ENCODE measurements around the gene TDRD9.

TDRD9 gene

DNA sequence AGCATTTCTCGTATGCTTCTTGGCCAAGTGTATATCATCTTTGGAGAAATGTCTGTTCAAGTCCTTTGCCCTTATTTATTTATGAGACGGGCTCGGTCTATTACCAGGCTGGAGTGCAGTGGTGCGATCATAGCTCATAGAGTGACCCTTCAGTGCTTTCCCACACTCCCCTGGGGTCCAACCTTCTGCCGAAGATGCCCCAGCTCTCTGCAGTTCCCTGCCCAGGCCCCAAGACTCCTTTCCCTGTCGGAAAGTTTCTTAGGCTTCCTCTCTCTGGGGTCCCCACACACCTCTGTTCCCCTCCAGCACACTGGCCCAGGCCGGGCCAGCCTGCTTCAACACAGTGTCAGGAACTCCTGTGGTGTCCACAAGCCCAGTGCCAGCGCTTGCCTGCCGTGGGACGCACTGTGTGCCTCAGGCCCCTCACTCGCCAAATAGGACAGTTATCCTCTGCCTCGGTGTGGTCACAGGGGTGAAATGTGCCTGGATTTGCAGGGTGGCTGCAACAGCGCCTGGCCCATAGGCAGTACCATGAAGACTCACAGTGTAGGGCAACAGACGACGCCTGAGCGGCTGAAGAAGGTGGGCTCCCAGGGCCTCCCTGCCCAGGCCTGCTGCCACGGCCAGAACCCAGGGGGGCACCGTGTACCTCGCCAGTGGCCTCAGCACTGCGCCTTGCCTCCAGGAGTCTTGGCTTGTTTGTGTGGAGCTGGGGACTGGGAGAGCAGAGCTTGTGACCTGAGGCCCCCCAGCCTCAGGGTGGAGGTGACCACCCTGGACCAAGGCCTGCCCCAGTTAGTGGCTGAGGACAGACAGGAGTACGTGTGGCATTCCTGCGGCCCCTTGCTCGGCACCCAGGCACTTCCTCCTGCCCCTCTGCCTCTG is 152.4 kb downstream of the TDRD9 start:
- DNase-seq (ENCODE audit: low spot score), result peak; percentile 10
- TF ChIP-seq CTCF (IDR thresholded peaks at IDR 0.05; ENCODE audit: extremely low read depth, missing control alignments), result no peak

DNA sequence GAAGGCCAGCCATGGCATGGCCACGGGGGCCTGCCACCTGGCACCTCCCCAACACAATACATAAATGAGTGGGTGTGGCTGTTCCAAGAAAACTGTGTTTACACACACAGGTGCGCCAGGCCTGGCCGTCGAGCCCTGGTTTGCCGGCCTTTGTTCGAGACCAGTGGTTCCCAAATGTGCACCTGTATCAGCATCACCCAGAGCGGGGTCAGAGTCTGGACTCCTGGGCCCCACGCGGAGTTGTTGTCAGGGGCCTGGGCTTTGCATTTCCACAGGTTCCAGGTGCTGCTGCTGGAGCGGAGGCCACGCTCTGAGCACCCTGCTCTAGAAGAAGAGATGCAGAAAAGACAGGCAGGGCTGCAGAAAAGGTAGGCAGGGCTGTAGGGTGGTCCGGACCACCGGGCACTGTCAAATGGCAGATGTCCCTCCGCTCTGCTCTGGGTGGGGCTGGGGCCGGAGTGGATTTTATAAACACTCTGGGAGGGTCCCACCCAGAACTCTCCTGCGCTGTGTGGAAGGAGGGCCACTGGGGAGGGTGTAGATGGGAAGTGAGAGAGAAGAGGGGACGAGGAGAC is 153.1 kb downstream of the TDRD9 start:
- no peak for DNase-seq (ENCODE audit: low spot score)
- no peak for TF ChIP-seq CTCF (IDR thresholded peaks at IDR 0.05; ENCODE audit: extremely low read depth, missing control alignments)

GRCh38 chr14:104081951-104082464 is 153.8 kb downstream of the TDRD9 start:
- TF ChIP-seq CTCF (IDR thresholded peaks at IDR 0.05; ENCODE audit: extremely low read depth, missing control alignments), result no peak
- no peak for DNase-seq (ENCODE audit: low spot score)

GRCh38 chr14:104082807-104083206 is 154.6 kb downstream of the TDRD9 start:
- no peak for DNase-seq (ENCODE audit: low spot score)
- TF ChIP-seq CTCF (IDR thresholded peaks at IDR 0.05; ENCODE audit: extremely low read depth, missing control alignments), result no peak

- TF ChIP-seq CTCF (IDR thresholded peaks at IDR 0.05; ENCODE audit: extremely low read depth, missing control alignments), result no peak
- DNase-seq (ENCODE audit: low spot score), result no peak
These were observed 156.2 kb downstream of the TDRD9 start for GRCh38 chr14:104084251-104085002.

DNA sequence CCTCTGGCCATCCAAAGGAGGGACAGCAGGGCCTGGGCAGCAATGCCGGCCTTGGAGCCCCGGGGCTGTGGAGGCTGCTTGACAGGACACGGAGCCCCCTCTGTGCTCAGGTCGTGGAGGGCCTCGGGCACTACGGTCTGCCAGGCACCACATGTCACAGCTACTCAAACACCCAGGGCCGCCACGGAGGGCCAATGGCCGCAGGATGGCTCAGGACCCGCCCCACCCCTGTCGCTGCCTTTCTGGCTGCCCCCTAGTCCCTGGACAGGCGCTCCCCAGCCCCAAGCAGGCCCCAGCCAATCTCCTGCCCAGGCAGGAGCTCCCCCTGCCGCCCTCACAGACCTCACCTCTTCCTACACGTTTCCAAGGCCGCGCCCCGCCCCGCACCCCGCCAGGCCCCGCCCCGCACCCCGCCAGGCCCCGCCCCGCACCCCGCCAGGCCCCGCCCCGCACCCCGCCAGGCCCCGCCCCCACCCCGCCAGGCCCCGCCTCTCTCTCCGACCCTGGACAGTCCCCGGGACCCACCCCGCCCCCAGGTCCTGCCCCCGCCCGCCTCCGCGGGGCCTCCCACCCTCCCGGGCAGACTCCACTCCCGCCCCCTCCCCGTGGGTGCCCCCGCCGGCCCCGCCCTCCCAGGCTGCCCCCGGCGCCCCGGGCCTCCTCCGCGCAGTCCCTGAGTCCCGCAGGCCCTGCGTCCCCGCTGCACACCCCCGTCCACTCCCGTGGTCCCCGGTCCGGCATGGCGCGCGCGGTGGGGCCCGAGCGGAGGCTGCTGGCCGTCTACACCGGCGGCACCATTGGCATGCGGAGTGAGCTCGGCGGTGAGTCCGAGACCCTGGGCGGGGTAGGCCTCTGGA is 157.0 kb downstream of the TDRD9 start, which contains the start of gene ASPG:
TSS of gene ASPG (plus strand) at position 669 of the 857 bp plus-strand sequence. CDS start at position 740, 71 bp downstream.
- TF ChIP-seq CTCF (IDR thresholded peaks at IDR 0.05; ENCODE audit: extremely low read depth, missing control alignments), result no peak
- no peak for DNase-seq (ENCODE audit: low spot score)
